Measurements from ENCODE around the gene KIAA1755. TPM values are rescaled to one million over a fixed set of nuclear protein-coding genes. Genes with fewer than 3 reads are reported as not detected.

Gene KIAA1755
- polyA plus RNA-seq, 1 donor from 2014 or later, result not detected

GRCh38 chr20:38238829-38239228, 21.7 kb downstream of the KIAA1755 start:
- no peaks in the 10 kb centered on the region for H3F3A ChIP-seq (ENCODE audit: insufficient read depth, low read length, poor library complexity, severe bottlenecking)
- no peak overlapping the region for H3K4me2 ChIP-seq (ENCODE audit: low read length)
- no peaks in the 10 kb centered on the region for H3K9me3 ChIP-seq (ENCODE audit: low read length)
- no peak for TF ChIP-seq REST (IDR thresholded peaks at IDR 0.05; ENCODE audit: borderline replicate concordance)
- TF ChIP-seq, protein P1, sequence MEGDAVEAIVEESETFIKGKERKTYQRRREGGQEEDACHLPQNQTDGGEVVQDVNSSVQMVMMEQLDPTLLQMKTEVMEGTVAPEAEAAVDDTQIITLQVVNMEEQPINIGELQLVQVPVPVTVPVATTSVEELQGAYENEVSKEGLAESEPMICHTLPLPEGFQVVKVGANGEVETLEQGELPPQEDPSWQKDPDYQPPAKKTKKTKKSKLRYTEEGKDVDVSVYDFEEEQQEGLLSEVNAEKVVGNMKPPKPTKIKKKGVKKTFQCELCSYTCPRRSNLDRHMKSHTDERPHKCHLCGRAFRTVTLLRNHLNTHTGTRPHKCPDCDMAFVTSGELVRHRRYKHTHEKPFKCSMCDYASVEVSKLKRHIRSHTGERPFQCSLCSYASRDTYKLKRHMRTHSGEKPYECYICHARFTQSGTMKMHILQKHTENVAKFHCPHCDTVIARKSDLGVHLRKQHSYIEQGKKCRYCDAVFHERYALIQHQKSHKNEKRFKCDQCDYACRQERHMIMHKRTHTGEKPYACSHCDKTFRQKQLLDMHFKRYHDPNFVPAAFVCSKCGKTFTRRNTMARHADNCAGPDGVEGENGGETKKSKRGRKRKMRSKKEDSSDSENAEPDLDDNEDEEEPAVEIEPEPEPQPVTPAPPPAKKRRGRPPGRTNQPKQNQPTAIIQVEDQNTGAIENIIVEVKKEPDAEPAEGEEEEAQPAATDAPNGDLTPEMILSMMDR (IDR thresholded peaks at IDR 0.05; ENCODE audit: poor library complexity, severe bottlenecking), result no peak
- no peak for TF ChIP-seq EZH2 (IDR thresholded peaks at IDR 0.05; ENCODE audit: borderline replicate concordance, insufficient read depth, low read length, poor library complexity, severe bottlenecking)
- TF ChIP-seq POLR2AphosphoS5 (IDR thresholded peaks at IDR 0.05), result no peak
- no peak for TF ChIP-seq EP300 (conservative IDR thresholded peaks at IDR 0.05; ENCODE audit: poor library complexity, severe bottlenecking)
- TF ChIP-seq RAD21 (conservative IDR thresholded peaks at IDR 0.05), result no peak
- no peak for TF ChIP-seq MXI1 (conservative IDR thresholded peaks at IDR 0.05; ENCODE audit: poor library complexity, severe bottlenecking)
- TF ChIP-seq SMC3 (conservative IDR thresholded peaks at IDR 0.05; ENCODE audit: poor library complexity), result no peak
- no peak for TF ChIP-seq TAF1 (IDR thresholded peaks at IDR 0.05; ENCODE audit: low read depth)
- no peaks in the 10 kb centered on the region for H3K36me3 ChIP-seq (ENCODE audit: insufficient read depth, low read length)
- H3K9ac ChIP-seq (ENCODE audit: low read length), result no peak overlapping the region
- H2AFZ ChIP-seq (ENCODE audit: low read depth, low read length), result no peak overlapping the region
- H3K79me2 ChIP-seq (replicated peaks; ENCODE audit: insufficient read depth, low read length), result no peaks in the 10 kb centered on the region
- H3K9me2 ChIP-seq (ENCODE audit: insufficient read depth, low read length), result no peaks in the 10 kb centered on the region
- H3K27ac ChIP-seq (ENCODE audit: low read length), result no peak overlapping the region
- H3K27me3 ChIP-seq (ENCODE audit: insufficient read depth, low read depth, low read length), result no peaks in the 10 kb centered on the region
- no peak overlapping the region for H3K4me3 ChIP-seq (ENCODE audit: low read length)
- no peaks in the 10 kb centered on the region for H4K20me1 ChIP-seq (ENCODE audit: insufficient read depth)

- H3K27ac ChIP-seq (ENCODE audit: low read length), result no peak overlapping the region
- no peaks in the 10 kb centered on the region for H3F3A ChIP-seq (ENCODE audit: insufficient read depth, low read length, poor library complexity, severe bottlenecking)
- no peak for TF ChIP-seq EZH2 (IDR thresholded peaks at IDR 0.05; ENCODE audit: borderline replicate concordance, insufficient read depth, low read length, poor library complexity, severe bottlenecking)
- TF ChIP-seq SMC3 (conservative IDR thresholded peaks at IDR 0.05; ENCODE audit: poor library complexity), result no peak
- TF ChIP-seq MXI1 (conservative IDR thresholded peaks at IDR 0.05; ENCODE audit: poor library complexity, severe bottlenecking), result no peak
- no peak for TF ChIP-seq EP300 (conservative IDR thresholded peaks at IDR 0.05; ENCODE audit: poor library complexity, severe bottlenecking)
- TF ChIP-seq, protein P1 (IDR thresholded peaks at IDR 0.05; ENCODE audit: poor library complexity, severe bottlenecking), result no peak
- no peak for TF ChIP-seq TAF1 (IDR thresholded peaks at IDR 0.05; ENCODE audit: low read depth)
- TF ChIP-seq POLR2AphosphoS5 (IDR thresholded peaks at IDR 0.05), result no peak
- no peak for TF ChIP-seq RAD21 (conservative IDR thresholded peaks at IDR 0.05)
- no peak for TF ChIP-seq REST (IDR thresholded peaks at IDR 0.05; ENCODE audit: borderline replicate concordance)
- no peak overlapping the region for H2AFZ ChIP-seq (ENCODE audit: low read depth, low read length)
- no peak overlapping the region for H3K4me3 ChIP-seq (ENCODE audit: low read length)
- no peak overlapping the region for H3K9ac ChIP-seq (ENCODE audit: low read length)
- no peaks in the 10 kb centered on the region for H3K9me2 ChIP-seq (ENCODE audit: insufficient read depth, low read length)
- H3K9me3 ChIP-seq (ENCODE audit: low read length), result no peaks in the 10 kb centered on the region
- H4K20me1 ChIP-seq (ENCODE audit: insufficient read depth), result no peaks in the 10 kb centered on the region
- H3K4me2 ChIP-seq (ENCODE audit: low read length), result no peak overlapping the region
- H3K36me3 ChIP-seq (ENCODE audit: insufficient read depth, low read length), result no peaks in the 10 kb centered on the region
- no peaks in the 10 kb centered on the region for H3K79me2 ChIP-seq (replicated peaks; ENCODE audit: insufficient read depth, low read length)
- no peaks in the 10 kb centered on the region for H3K27me3 ChIP-seq (ENCODE audit: insufficient read depth, low read depth, low read length)
These were observed 23.2 kb downstream of the KIAA1755 start for GRCh38 chr20:38237381-38237780.

Measured in neural cell (in vitro differentiated cells).